NCI-H69 (cell line): ENCODE results near the gene GNAO1.

Experiments used
- DNase-seq: peaks from one replicate; lab custom pipeline; 2025; lab: John Stamatoyannopoulos, UW

Gene GNAO1

DNA sequence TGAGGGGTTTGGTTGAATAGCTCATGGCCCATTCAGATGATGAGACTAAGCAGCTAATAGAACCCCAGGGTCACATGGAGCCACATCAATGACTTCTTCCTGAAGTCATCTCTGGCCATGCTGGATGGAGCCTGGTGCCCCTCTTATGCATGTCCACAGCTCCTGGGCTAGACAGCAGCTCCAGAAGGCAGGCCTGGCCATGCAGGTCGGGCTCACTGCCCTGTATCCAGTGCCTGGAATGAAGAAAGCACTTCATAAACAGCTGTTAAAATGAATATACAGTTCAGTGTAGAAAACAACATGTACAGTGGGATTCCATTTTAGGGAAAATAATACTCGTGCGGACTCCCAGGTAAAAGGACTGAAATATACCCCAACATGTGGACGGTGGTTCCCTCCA lies 73.9 kb downstream of the GNAO1 start:
- DNase-seq: no peak

- DNase-seq: no peak
Observed at GRCh38 chr16:56265746-56266145, 74.5 kb downstream of the GNAO1 start.

- DNase-seq: no peak
Observed at GRCh38 chr16:56266641-56267607, 75.6 kb downstream of the GNAO1 start.

DNA sequence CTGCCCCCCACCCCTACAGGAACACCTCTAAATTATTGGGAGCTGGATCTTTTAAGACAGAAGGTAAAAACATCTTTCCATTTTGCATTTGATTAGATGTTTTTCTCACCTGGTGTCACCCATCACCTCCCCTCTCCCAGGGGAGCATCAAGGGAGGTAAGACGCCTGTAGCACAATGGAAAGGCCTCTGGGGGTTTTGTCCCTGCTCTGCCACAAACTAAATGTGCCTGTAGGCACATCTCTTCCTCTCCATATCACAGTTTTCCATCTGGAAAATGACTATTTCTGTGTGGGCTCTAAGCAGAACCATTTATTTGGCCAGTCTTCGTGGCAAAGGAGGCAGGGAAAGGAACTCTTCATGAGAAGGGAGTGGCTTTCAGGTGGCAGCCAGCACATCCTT lies 76.6 kb downstream of the GNAO1 start:
- no peak for DNase-seq

DNA sequence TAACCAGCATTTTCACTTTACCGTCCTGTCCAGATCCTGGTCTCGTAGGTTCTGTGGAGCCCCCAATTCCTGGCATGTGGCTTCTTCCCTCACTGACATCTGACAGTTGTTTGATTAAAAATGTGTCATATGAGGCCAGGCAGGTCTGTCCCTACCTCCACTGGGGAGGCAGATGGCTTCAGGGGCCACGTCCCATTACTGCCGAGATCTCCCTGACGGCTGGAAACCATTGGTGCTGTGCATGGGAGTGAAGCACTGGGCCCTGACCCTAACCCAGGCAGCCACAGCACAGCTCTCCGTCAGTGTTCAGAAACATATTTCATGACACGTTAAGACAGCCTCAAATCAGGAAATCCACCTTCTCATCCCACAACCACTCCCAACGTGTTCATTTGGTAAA lies 77.5 kb downstream of the GNAO1 start:
- DNase-seq: no peak

GRCh38 chr16:56269281-56269680 lies 78.0 kb downstream of the GNAO1 start:
- no peak for DNase-seq

- DNase-seq: peak; percentile 10
Observed at GRCh38 chr16:56269811-56270684, 78.8 kb downstream of the GNAO1 start.

GRCh38 chr16:56270828-56271227 lies 79.5 kb downstream of the GNAO1 start:
- DNase-seq: no peak

DNA sequence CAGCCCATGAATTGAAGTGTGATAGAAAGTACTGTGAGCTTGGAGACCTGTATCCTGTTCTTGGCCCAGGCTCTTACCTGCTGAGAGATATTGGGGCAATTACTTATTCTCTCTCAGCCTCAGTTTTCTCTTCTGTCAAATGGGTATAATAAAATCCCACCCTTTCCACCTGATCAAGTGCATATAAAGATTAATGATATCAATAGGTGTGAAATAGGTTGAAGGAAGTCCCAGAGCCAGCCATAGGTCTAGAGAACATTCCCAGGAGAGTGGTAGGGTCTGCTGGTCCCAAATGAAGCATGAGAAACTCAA lies 81.2 kb downstream of the GNAO1 start:
- DNase-seq: no peak

DNA sequence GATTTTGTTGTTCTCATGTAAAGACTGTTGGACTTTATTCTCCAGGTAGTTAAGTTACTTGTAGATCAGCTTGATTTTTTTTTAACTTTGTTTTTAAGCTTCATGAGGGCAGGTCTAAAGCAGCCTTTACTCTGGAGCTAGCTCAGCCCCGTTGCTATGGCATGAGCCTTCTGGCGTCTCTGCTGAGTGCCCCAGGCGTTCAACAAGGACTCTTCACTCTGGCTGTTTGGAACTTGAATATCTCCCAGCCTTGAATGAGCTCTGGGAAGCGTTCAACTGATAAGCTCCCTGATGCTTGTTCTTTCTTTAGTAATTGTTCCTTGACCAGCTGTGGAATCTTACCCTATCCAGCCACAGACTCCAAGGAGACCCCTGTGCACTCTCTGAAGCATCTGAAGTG lies 82.3 kb downstream of the GNAO1 start:
- no peak for DNase-seq

GRCh38 chr16:56274369-56274768 lies 83.1 kb downstream of the GNAO1 start:
- no peak for DNase-seq

GRCh38 chr16:56275076-56275475 lies 83.8 kb downstream of the GNAO1 start:
- no peak for DNase-seq

GRCh38 chr16:56275801-56276200 lies 84.5 kb downstream of the GNAO1 start:
- DNase-seq: no peak

DNA sequence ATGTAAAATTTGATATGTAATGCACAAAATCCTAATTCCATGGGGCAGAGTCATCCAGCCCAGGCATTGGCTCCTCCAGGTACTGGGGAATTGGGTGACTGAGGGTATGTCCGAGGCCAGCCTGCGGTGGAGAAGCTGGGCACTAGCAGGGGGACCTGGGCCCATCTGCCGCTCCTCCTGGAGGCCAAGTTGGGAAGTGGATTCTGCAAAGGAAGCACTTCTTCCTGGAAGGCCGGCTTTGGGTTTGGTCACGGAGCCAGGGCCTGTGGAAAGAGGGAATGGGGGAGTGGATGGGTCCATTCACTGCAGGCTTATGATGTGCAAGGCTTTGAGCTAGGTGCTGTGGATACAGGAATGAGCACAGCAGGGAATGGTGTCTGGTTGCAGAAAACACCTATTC lies 85.8 kb downstream of the GNAO1 start:
- peak; percentile 77 for DNase-seq

DNA sequence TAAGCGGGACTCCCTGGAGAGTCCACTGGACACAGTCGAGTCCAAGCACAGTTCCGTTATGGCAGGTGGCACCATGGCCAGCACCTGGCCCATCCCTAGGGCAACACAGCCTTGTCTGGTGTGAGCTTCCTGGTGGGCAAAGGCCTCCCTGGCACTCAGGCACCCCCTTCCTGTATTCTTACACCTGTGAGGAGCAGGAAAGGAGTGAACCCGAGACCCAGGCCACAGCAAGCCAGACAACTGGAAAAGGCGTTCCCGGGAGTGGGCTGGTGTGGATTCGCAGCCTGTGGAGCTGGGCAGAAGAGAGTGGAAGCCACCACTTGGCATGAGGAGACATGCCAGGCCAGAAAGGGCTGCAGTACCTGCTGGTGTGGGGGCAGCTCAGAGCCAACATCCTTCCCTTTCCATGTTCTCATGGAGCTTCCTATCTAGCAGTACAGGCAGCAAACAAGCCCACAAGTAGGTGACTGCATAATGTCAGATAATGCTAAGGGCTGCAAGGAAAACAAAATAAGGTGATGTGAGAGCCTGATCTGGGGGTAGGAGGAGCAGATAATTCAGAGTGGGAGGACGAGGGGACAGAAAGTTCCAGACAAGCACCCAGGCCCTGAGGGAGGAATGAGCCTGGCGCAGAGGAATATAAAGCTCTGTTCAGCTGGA lies 87.0 kb downstream of the GNAO1 start:
- DNase-seq: no peak

GRCh38 chr16:56279132-56279531 lies 87.8 kb downstream of the GNAO1 start:
- DNase-seq: no peak

- DNase-seq: no peak
Observed at GRCh38 chr16:56279914-56280313, 88.6 kb downstream of the GNAO1 start.

DNA sequence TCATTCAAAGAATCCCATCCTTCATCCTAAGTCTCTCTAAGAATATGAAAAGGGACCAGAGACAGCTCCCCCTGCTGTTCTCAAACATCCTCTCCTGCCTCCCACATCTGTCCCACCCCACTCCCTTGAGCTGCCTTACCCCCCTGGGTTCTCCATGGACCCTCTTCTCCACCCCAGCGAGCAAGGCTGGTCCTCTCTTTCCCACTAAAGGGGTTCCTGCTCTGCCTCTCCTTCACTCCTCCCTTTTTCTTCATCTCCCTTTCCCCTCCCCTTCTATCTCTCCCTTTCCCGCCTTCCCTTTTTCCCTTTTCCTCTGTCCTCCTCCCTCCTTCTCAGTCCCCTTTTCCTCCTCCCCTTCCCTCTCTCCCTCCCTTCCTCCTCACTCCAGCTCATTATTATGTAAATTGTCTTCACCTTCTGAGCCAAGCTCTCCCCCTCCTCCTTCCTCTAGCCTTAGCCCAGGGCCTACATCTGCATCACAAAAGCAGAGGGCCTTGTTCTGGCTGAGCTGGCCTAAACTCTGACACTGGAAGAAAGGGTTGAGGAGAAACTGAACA lies 90.0 kb downstream of the GNAO1 start:
- peak; percentile 85 for DNase-seq

DNA sequence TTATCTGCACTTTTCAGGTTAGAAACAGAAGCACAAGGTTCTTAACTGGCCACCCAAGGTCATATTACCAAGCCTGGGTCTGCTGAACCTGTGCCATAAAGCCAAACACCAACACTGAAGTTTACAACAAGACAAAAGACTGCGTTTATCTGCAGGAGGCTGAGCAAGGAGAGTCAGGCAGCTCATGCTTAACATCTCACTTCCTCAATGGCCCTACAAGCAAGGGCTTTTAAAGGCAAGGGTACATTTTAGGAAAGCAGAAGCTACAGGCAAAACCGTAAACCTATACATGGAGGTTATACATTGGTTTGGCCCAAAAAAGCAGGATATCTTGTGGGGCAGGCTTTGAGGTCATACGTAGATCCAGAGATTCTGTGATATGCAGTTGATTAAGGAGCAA lies 91.2 kb downstream of the GNAO1 start:
- DNase-seq: no peak

DNA sequence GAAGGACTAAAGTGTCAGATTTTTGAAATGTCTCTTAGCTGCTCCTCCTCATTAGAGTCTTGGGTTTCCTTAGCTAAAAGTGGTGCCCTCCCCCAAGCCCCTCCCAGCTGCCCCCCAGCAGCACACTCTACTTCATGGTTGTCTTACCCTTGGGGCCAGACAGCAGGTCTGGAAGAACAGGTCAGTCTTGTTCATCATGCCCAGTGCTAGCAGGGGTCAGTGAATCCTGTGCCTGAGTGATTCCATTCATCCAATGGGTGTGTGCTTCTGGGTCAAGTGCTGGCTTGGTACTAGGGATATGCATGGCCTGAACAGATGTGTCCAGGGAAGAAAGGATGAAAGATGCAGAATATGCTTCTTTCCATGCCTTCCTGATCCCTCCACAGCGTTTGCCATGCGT lies 93.2 kb downstream of the GNAO1 start:
- no peak for DNase-seq

DNA sequence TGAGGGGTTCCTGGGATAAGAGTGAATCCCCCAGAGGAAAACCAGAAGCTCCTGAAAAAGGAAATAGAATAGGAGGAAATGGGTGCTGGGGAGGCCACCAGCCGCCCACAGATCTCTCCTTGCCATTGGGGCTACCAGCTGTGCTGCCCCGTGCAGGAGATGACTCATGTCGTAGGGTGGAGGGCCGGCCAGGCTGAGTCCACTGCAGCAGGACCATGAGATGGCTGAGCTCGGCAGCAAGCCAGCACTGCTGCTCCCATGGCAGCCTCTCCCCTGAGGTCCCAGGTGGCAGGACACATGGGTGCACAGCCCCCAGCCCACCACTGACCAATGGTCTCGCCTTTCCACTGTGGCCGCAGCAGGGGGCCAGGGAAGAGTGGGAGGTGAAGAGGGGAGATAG lies 95.5 kb downstream of the GNAO1 start:
- no peak for DNase-seq

- peak; percentile 76 for DNase-seq
Observed at GRCh38 chr16:56288019-56288418, 96.7 kb downstream of the GNAO1 start.
